ENCODE data around the gene PTDSS2.

- TF ChIP-seq POLR2AphosphoS5 (IDR thresholded peaks at IDR 0.05) = no peak
- TF ChIP-seq, protein P1, sequence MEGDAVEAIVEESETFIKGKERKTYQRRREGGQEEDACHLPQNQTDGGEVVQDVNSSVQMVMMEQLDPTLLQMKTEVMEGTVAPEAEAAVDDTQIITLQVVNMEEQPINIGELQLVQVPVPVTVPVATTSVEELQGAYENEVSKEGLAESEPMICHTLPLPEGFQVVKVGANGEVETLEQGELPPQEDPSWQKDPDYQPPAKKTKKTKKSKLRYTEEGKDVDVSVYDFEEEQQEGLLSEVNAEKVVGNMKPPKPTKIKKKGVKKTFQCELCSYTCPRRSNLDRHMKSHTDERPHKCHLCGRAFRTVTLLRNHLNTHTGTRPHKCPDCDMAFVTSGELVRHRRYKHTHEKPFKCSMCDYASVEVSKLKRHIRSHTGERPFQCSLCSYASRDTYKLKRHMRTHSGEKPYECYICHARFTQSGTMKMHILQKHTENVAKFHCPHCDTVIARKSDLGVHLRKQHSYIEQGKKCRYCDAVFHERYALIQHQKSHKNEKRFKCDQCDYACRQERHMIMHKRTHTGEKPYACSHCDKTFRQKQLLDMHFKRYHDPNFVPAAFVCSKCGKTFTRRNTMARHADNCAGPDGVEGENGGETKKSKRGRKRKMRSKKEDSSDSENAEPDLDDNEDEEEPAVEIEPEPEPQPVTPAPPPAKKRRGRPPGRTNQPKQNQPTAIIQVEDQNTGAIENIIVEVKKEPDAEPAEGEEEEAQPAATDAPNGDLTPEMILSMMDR (IDR thresholded peaks at IDR 0.05) = no peak
These were observed 31.5 kb upstream of the PTDSS2 start for GRCh38 chr11:418343-419247.

Data from stomach (tissue), 4 donors.